ENCODE results near the gene CSGALNACT2. TPM values are rescaled to one million over a fixed set of nuclear protein-coding genes. Genes with fewer than 3 reads are reported as not detected.

Gene CSGALNACT2
- total RNA-seq, 4 donors from 2014 or later, result 14.4 to 24.1 (median 20.0) TPM

- H3K4me3 ChIP-seq (replicated peaks in 1 of 3), result no peak overlapping the region
- no peaks in the 10 kb centered on the region for H3K27me3 ChIP-seq
- WGBS, 2 donors, result 94 to 95% methylated on average over 15 to 19 of the region's 20 CpGs
- H3K36me3 ChIP-seq, result no peaks in the 10 kb centered on the region
- intact Hi-C loops (cut with DNase I), result no loop called here
- DNase-seq, result peak; percentile 0 to 2
- peaks cover 11 to 16% of the 10 kb centered on the region in 2 donors for H3K4me1 ChIP-seq
- H3K27ac ChIP-seq, result no peak overlapping the region
- H3K9me3 ChIP-seq, result no peaks in the 10 kb centered on the region
- TF ChIP-seq CTCF (IDR thresholded peaks at IDR 0.05) (no peak), POLR2A (IDR thresholded peaks at IDR 0.05) (no peak)
These were observed 67.6 kb downstream of the CSGALNACT2 start for GRCh38 chr10:43205681-43206390.

DNA sequence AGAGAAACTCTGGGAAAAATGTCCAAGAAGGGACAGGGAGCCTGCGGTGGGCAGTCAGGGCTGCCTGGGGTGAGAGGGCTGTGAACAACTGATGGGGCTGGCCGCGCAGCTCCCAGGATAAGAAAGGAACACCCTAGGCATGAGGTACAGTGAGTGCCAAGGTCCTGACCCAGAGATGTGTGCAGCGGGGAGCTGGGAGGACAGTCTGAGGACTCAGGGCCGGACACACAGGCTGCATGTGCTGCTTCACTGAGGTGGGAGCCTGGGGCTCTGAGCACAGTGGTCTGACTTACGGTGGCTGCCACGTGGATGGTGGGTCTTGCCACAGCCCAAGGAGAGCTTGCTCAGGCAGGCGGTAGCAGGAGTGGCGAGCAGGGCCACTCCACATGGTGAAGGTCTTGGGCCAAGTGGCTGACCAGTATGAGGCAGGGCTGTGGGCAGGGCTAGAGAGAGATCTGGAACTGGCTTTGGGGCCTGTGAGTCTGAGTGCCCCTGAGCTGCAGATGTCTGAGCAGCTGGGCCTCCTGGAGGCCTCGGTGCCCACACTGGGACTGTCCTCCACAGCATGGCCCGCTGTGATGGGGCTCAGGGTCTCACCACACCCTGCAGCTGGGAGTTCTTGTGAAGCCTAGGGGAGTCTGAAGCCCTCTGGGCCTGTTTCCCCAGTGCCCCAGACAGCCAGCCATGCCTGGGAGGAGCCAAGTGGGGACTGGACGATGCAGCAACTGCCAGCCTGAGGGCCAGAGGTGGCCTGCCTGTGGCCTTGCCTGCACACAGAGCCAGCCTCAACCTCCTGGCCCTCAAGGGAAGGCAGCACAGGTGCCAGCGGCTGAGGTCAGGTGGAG, 68.4 kb downstream of the CSGALNACT2 start:
- Histone ChIP-seq H3K36me3 (no peaks in the 10 kb centered on the region), H3K4me3 (replicated peaks in 1 of 3) (no peak overlapping the region), H3K4me1 (peaks cover 11 to 16% of the 10 kb centered on the region in 2 donors), H3K27me3 (no peaks in the 10 kb centered on the region), H3K27ac (no peak overlapping the region), H3K9me3 (no peaks in the 10 kb centered on the region)
- TF ChIP-seq POLR2A (IDR thresholded peaks at IDR 0.05) (no peak), CTCF (IDR thresholded peaks at IDR 0.05) (no peak)
- peak; percentile 0 for DNase-seq
- WGBS, 2 donors, result 87 to 93% methylated on average over 8 to 10 of the region's 13 CpGs
- intact Hi-C loops (cut with DNase I), result no loop called here

- WGBS, 2 donors, result 81 to 84% methylated on average over 6 to 12 of the region's 17 CpGs
- TF ChIP-seq POLR2A (IDR thresholded peaks at IDR 0.05) (no peak), CTCF (IDR thresholded peaks at IDR 0.05) (no peak)
- Histone ChIP-seq H3K27me3 (no peaks in the 10 kb centered on the region), H3K36me3 (no peaks in the 10 kb centered on the region), H3K27ac (no peak overlapping the region), H3K9me3 (no peaks in the 10 kb centered on the region), H3K4me1 (peaks cover 0 to under 1% of the 10 kb centered on the region in 2 donors), H3K4me3 (replicated peaks in 1 of 3) (no peak overlapping the region)
- DNase-seq, result peak in 1 of 2 donors; percentile 1
- intact Hi-C loops (cut with DNase I), result no loop called here
These were observed 70.2 kb downstream of the CSGALNACT2 start for GRCh38 chr10:43208147-43209073.

- WGBS, 2 donors, result 86 to 93% methylated on average over 5 to 7 of the region's 7 CpGs
- H3K4me1 ChIP-seq, result no peaks in the 10 kb centered on the region
- TF ChIP-seq CTCF (IDR thresholded peaks at IDR 0.05) (no peak), POLR2A (IDR thresholded peaks at IDR 0.05) (no peak)
- no peak overlapping the region for H3K27ac ChIP-seq
- intact Hi-C loops (cut with DNase I), result no loop called here
- no peak overlapping the region for H3K4me3 ChIP-seq (replicated peaks in 1 of 3)
- no peaks in the 10 kb centered on the region for H3K9me3 ChIP-seq
- DNase-seq, result no peak
- H3K36me3 ChIP-seq, result no peaks in the 10 kb centered on the region
- no peaks in the 10 kb centered on the region for H3K27me3 ChIP-seq
These were observed 70.8 kb downstream of the CSGALNACT2 start for GRCh38 chr10:43209074-43209455.

Data from thyroid gland (tissue), 4 donors.